ENCODE results near the gene PIK3R1. TPM values are rescaled to one million over a fixed set of nuclear protein-coding genes. Genes with fewer than 3 reads are reported as not detected.

Gene PIK3R1
- total RNA-seq, 2 donors from 2014 or later, result 29.8 to 30.2 TPM

DNA sequence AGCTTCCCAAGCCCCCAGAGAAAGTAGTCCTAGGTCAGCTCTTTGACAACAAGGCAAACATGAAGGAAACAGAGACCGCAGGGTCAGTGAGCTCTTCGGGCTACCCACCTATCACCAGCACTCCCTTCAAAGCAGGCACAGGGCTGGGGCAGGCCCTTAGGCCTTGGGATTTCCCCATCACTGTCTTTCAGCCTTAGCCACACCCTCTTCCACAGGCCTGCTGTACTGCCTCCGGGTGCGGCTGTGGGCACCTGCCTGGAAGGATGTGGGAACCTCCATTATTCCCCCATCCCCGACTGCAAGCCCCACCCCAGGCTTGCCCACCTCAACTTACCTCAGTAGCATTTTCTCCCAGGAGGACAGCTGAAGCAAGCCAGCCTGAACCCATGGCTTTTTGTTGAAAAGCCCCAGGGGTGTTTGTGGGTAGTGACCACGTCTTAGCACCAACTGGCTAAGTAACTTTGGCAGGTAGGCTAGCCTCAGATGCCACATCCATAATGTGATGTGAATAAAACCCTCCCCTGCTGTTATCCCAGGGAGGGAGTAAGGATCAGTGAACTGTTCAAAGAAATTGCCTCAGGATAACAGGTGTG lies 100.2 kb downstream of the PIK3R1 start:
- H3K27ac Mint-ChIP-seq, result no peak overlapping the region

DNA sequence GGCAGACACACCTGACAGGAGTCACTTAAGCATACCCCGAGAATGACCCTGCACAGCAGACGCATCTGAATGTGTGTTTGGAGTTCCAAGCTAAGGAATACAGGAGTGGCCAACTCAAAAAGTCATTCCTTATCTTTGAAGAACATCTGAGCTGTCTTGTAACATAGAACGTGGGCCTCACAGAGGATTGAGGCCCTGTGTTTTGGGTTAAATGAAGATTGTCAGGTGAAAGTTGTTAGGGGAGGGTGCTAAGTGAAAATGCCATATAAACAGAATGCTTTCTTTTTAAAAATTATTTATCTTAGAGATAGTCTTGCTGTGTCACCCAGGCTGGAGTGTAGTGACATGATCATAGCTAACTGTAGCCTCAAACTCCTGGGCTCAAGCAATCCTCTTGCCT lies 100.9 kb downstream of the PIK3R1 start:
- no peaks in the 10 kb centered on the region for H3K4me1 Mint-ChIP-seq
- Histone ChIP-seq H3K4me1 (ENCODE audit: control insufficient read depth, insufficient read depth, low read length) (no peaks in the 10 kb centered on the region), H3K27ac (ENCODE audit: low read depth, low read length) (no peak overlapping the region), H3K9ac (ENCODE audit: extremely low read depth, low read length, poor library complexity, severe bottlenecking) (no peak overlapping the region), H3K9me3 (ENCODE audit: control insufficient read depth, low read length) (no peaks in the 10 kb centered on the region), H3K36me3 (ENCODE audit: control insufficient read depth, insufficient read depth, low read length) (no peaks in the 10 kb centered on the region), H3K27me3 (ENCODE audit: control insufficient read depth, insufficient read depth, low read length, poor library complexity, severe bottlenecking) (no peaks in the 10 kb centered on the region), H3K4me3 (ENCODE audit: low read length) (no peak overlapping the region)
- H3K36me3 Mint-ChIP-seq (ENCODE audit: low read depth), result no peaks in the 10 kb centered on the region
- H3K9me3 Mint-ChIP-seq, result no peaks in the 10 kb centered on the region
- DNase-seq, result no peak
- 89 to 100% methylated on average over 2 to 3 of the region's 3 CpGs for WGBS, 2 experiments (ENCODE audit: insufficient coverage in 1 of 2, insufficient read length in 1 of 2)
- H3K27me3 Mint-ChIP-seq (ENCODE audit: insufficient read depth), result no peaks in the 10 kb centered on the region
- H3K27ac Mint-ChIP-seq, result no peak overlapping the region
- no peak overlapping the region for H3K4me3 Mint-ChIP-seq
- TF ChIP-seq, protein P1, sequence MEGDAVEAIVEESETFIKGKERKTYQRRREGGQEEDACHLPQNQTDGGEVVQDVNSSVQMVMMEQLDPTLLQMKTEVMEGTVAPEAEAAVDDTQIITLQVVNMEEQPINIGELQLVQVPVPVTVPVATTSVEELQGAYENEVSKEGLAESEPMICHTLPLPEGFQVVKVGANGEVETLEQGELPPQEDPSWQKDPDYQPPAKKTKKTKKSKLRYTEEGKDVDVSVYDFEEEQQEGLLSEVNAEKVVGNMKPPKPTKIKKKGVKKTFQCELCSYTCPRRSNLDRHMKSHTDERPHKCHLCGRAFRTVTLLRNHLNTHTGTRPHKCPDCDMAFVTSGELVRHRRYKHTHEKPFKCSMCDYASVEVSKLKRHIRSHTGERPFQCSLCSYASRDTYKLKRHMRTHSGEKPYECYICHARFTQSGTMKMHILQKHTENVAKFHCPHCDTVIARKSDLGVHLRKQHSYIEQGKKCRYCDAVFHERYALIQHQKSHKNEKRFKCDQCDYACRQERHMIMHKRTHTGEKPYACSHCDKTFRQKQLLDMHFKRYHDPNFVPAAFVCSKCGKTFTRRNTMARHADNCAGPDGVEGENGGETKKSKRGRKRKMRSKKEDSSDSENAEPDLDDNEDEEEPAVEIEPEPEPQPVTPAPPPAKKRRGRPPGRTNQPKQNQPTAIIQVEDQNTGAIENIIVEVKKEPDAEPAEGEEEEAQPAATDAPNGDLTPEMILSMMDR (conservative IDR thresholded peaks at IDR 0.05), result no peak

More for the DNA sequence above, 100.2 kb downstream of the PIK3R1 start:
- Histone ChIP-seq H3K9me3 (ENCODE audit: control insufficient read depth, low read length) (no peaks in the 10 kb centered on the region), H3K4me1 (ENCODE audit: control insufficient read depth, insufficient read depth, low read length) (no peaks in the 10 kb centered on the region), H3K36me3 (ENCODE audit: control insufficient read depth, insufficient read depth, low read length) (no peaks in the 10 kb centered on the region), H3K4me3 (ENCODE audit: low read length) (no peak overlapping the region), H3K9ac (ENCODE audit: extremely low read depth, low read length, poor library complexity, severe bottlenecking) (no peak overlapping the region), H3K27ac (ENCODE audit: low read depth, low read length) (no peak overlapping the region), H3K27me3 (ENCODE audit: control insufficient read depth, insufficient read depth, low read length, poor library complexity, severe bottlenecking) (no peaks in the 10 kb centered on the region)
- TF ChIP-seq, protein P1 (conservative IDR thresholded peaks at IDR 0.05), result no peak
- Mint-ChIP-seq H3K27me3 (ENCODE audit: insufficient read depth) (no peaks in the 10 kb centered on the region), H3K9me3 (no peaks in the 10 kb centered on the region), H3K4me3 (no peak overlapping the region), H3K36me3 (ENCODE audit: low read depth) (no peaks in the 10 kb centered on the region), H3K4me1 (no peaks in the 10 kb centered on the region)
- DNase-seq, result no peak
- WGBS, 2 experiments (ENCODE audit: insufficient coverage in 1 of 2, insufficient read length in 1 of 2), result 89 to 100% methylated on average over 1 to 6 of the region's 6 CpGs

DNA sequence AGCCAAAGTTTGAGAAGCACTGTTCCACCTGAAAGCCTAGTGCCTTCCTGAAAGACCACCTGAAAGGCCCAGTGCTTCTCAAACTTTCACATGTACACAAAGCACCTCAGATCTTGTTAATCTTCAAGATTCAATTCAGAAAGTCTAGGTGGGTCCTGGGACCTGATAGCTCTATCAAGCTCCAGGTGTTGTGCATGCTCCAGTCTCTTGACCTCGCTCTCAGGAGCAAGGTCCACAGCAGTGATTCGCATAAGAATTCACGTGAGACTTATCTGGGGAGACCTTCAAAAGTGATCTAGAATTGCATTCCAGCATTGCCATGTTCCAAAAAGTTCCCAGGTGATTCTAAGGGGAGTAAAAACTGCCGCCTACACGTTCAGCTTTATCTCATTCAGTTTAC lies 102.1 kb downstream of the PIK3R1 start:
- TF ChIP-seq, protein P1 (conservative IDR thresholded peaks at IDR 0.05), result no peak
- Mint-ChIP-seq H3K27ac (no peak overlapping the region), H3K36me3 (ENCODE audit: low read depth) (no peaks in the 10 kb centered on the region), H3K9me3 (no peaks in the 10 kb centered on the region), H3K27me3 (ENCODE audit: insufficient read depth) (no peaks in the 10 kb centered on the region), H3K4me1 (no peaks in the 10 kb centered on the region), H3K4me3 (no peak overlapping the region)
- DNase-seq, result no peak
- no peaks in the 10 kb centered on the region for H3K27me3 ChIP-seq (ENCODE audit: control insufficient read depth, insufficient read depth, low read length, poor library complexity, severe bottlenecking)
- no peak overlapping the region for H3K4me3 ChIP-seq (ENCODE audit: low read length)
- H3K9ac ChIP-seq (ENCODE audit: extremely low read depth, low read length, poor library complexity, severe bottlenecking), result no peak overlapping the region
- H3K4me1 ChIP-seq (ENCODE audit: control insufficient read depth, insufficient read depth, low read length), result no peaks in the 10 kb centered on the region
- 80 to 93% methylated on average over 4 to 5 of the region's 5 CpGs for WGBS, 2 experiments (ENCODE audit: insufficient coverage in 1 of 2, insufficient read length in 1 of 2)
- H3K9me3 ChIP-seq (ENCODE audit: control insufficient read depth, low read length), result no peaks in the 10 kb centered on the region
- H3K36me3 ChIP-seq (ENCODE audit: control insufficient read depth, insufficient read depth, low read length), result no peaks in the 10 kb centered on the region
- H3K27ac ChIP-seq (ENCODE audit: low read depth, low read length), result no peak overlapping the region
